GM18505 (cell line): ENCODE results near the gene ZC3H10.
"Not testable (repeated sequence)": the region's sequence is repeated elsewhere in the genome, so short reads cannot be mapped to it uniquely, and the experiment has no call there.

ENCODE experiments used
- ATAC-seq: cut with Tn5 transposase; IDR thresholded peaks from one replicate; pipeline ENCODE4 v1.9.1; 2021; ENCODE audit not compliant: unreplicated experiment
- POLR2A ChIP-seq: IDR thresholded peaks from 4 replicates; pipeline ENCODE4 v1.6.1; 2011; ENCODE audit warnings: borderline replicate concordance; ENCODE audit not compliant: insufficient read depth, insufficient read length; ENCODE audit errors: extremely low read depth

Gene ZC3H10

GRCh38 chr12:56146492-56147460 is 28.7 kb downstream of the ZC3H10 start:
- no peak for ATAC-seq

GRCh38 chr12:56150563-56150962 is 32.5 kb downstream of the ZC3H10 start:
- no peak for ATAC-seq
- TF ChIP-seq POLR2A = no peak

More at GRCh38 chr12:56146492-56147460, 28.7 kb downstream of the ZC3H10 start:
- TF ChIP-seq POLR2A = no peak

GRCh38 chr12:56151672-56152131 is 33.6 kb downstream of the ZC3H10 start:
- ATAC-seq = peak; percentile 49
- no peak for TF ChIP-seq POLR2A

- ATAC-seq = peak; percentile 82
- TF ChIP-seq POLR2A = peak; percentile 85
Measured at GRCh38 chr12:56152132-56152755, 34.2 kb downstream of the ZC3H10 start, which contains the start of gene MYL6B. Gene MYL6B, plus strand, starts transcription at chr12:56152587. Its CDS starts 1,332 bp downstream, at chr12:56153919.

- no peak for TF ChIP-seq POLR2A
Measured at GRCh38 chr12:56152756-56153677, 35.0 kb downstream of the ZC3H10 start.

DNA sequence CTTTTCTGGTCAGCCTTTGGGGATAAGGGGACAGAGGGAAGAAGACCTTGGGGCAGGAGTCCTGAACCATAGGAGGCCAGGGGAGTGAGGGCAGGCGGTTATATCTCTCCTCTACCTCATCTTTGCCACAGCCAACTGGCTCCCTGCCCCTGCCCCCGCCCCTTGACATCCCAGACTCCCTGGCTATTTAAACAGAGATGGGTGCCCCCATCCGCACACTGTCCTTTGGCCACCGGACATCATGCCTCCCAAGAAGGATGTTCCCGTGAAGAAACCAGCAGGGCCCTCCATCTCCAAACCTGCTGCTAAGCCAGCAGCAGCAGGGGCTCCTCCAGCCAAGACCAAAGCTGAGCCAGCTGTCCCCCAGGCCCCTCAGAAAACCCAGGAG is 35.6 kb downstream of the ZC3H10 start:
- no peak for ATAC-seq
- no peak for TF ChIP-seq POLR2A

More at GRCh38 chr12:56152756-56153677, 35.0 kb downstream of the ZC3H10 start:
- no peak for ATAC-seq

DNA sequence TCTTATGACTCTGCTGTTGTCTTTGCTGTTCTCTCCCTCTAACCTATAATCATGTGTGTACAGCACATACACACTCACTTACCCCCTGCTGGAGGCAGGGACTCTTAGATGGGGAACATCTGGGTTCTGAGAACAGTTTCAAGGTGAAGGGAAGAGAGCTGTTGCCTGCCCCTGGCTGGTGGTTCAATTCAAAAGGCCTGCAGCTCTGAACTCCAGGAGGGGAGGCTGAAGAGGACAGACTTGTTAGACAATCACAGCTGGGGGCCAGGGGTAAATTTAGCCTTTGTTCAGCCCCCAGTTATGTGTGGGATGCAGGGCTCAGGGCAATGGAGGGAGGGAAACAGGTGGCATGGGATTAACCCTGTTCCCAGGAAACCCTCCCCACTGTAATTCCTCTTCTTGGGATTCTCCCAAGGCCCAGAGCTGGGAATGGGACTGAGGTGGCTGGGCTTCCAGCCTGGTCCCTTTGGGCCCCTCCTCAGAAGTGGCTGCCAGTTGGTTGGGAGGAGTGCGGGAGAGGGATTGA is 36.2 kb downstream of the ZC3H10 start:
- no peak for TF ChIP-seq POLR2A

GRCh38 chr12:56154818-56155217 is 36.8 kb downstream of the ZC3H10 start:
- TF ChIP-seq POLR2A = no peak
- no peak for ATAC-seq

More for the DNA sequence above, 36.2 kb downstream of the ZC3H10 start:
- ATAC-seq = no peak

DNA sequence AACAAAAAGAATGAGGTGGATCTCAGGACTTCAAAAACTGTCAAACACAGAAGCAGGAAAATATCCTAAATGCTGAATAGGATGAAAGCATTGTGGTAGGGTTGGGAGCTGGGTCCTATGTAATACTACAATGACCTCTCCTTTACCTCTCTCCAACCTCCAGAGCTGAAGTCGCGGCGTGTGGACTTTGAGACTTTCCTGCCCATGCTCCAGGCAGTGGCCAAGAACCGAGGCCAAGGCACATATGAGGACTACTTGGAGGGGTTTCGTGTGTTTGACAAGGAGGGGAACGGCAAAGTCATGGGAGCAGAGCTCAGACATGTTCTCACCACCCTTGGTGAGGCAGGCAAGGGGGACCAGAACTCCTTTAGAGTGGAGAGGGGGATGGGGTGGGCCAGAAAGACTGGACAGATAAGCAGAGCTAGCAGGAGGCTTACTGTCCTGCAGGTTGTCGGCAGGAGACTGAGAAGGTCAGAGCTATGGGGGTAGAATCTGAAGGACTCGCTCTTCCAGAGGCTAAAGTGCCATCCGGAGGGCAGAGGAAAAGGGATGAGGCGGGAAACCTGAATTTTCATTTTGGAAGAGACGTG is 37.3 kb downstream of the ZC3H10 start:
- ATAC-seq = no peak
- no peak for TF ChIP-seq POLR2A

GRCh38 chr12:56156464-56157200 is 38.6 kb downstream of the ZC3H10 start:
- not testable (repeated sequence) for ATAC-seq

DNA sequence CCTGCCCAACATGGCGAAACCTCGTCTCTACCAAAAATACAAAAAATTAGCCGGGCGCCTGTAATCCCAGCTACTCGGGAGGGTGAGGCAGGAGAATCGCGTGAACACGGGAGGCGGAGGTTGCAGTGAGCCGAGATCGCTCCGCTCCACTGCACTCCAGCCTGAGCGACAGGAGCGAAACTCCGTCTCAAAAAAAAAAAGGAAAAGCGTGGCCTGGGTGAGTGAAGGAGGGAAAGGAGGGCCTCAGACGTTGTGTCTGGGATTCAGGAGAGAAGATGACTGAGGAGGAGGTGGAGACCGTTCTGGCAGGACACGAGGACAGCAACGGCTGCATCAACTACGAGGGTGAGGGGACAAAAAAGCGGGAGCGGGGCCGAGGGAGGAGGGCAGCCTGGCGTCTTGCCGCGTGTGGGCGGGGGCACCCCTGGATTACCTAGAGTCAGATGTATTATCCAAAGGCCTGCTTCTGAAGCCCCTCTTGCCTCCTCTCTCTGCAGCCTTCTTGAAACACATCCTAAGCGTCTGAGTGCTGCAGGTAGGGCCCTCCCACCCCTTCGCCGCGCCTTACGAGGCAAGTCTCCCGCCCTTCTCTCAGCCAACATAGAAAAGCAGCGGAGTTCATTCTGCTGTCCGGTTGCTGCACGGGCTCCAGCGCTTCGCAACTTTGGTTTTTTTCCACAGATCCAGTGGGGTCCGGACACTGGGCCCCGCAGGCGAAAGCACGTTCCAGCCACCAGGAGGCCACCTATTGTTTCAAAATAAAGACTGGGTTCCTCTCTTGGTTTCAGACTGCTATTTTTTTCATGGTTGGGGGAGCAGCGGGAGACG is 39.3 kb downstream of the ZC3H10 start:
- no peak for TF ChIP-seq POLR2A
- peak; percentile 36 for ATAC-seq
